GM19452 (cell line): ENCODE results near the gene C4A.
"Not testable (repeated sequence)": the region's sequence is repeated elsewhere in the genome, so short reads cannot be mapped to it uniquely, and the experiment has no call there.

Source experiments
- ATAC-seq: cut with Tn5 transposase; IDR thresholded peaks from one replicate; pipeline ENCODE4 v1.9.1; 2021; ENCODE audit not compliant: unreplicated experiment

Gene C4A

GRCh38 chr6:31958741-31959739 lies 22.8 kb upstream of the C4A start, which contains the start of the genes NELFE and SKIC2:
NELFE (minus strand) TSS chr6:31958971; CDS start chr6:31958446, 525 bp downstream.
SKIC2 (plus strand) TSS chr6:31959175; CDS start chr6:31959193, 18 bp downstream.
- peak; percentile 99 for ATAC-seq

GRCh38 chr6:31961616-31962015 lies 20.2 kb upstream of the C4A start:
- ATAC-seq = no peak

DNA sequence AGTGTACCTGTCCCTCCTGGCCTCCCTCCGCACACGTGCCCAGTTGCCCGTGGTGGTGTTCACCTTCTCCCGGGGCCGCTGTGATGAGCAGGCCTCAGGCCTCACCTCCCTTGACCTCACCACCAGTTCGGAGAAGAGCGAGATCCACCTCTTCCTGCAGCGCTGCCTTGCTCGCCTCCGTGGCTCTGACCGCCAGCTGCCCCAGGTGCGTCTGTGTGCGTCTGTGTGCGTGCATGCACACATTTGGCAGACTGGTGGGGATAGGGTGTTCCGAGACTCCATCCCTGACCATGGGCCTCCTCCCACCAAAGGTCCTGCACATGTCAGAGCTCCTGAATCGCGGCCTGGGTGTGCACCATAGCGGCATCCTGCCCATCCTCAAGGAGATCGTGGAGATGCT lies 17.9 kb upstream of the C4A start:
- ATAC-seq = no peak

DNA sequence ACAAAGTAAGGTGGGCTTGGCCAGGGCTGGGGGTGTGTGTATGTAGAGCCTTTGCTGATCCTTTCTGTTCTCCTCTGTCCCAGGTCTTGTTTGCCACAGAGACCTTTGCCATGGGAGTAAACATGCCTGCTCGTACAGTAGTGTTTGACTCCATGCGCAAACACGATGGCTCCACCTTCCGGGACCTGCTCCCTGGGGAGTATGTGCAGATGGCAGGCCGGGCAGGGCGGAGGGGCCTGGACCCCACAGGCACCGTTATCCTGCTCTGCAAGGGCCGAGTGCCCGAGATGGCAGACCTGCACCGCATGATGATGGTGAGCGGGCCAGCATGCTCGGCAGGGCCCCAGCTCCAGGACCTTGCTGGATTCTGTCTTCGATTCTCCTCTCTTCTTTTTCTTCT lies 16.2 kb upstream of the C4A start:
- ATAC-seq = no peak

GRCh38 chr6:31966506-31966905 lies 15.4 kb upstream of the C4A start:
- ATAC-seq = no peak

GRCh38 chr6:31966997-31967925 lies 14.6 kb upstream of the C4A start:
- ATAC-seq = no peak

DNA sequence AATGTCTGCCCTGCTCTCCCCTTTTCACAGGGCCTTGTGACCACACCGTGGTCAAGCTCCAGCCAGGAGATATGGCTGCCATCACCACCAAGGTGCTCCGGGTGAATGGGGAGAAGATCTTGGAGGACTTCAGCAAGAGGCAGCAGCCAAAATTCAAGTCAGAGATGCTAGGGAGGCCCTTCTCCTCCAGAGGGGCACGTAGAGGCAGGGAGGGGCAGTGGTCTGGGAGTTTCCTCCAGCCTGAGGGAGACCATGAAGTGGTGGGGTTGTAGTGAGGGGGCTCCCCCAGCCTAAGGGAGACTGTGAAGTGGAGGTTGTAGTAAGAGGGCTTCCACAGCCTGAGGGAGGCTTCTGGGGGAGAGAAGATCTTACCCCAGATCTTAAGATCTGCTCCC lies 13.9 kb upstream of the C4A start:
- ATAC-seq = no peak

DNA sequence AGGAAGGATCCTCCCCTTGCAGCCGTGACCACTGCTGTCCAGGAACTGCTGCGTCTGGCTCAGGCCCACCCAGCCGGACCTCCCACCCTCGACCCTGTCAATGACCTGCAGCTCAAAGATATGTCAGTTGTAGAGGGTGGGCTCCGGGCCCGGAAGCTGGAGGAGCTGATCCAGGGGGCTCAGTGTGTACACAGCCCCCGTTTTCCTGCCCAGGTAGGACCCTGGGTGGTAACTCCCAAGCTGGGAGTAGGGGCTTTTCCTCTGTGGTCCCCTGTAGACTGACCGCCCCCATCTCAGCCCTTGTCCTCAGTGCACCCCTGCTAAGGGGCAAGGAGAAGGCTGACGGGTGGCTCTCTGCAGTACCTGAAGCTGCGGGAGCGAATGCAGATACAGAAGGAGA lies 13.5 kb upstream of the C4A start:
- ATAC-seq = no peak

DNA sequence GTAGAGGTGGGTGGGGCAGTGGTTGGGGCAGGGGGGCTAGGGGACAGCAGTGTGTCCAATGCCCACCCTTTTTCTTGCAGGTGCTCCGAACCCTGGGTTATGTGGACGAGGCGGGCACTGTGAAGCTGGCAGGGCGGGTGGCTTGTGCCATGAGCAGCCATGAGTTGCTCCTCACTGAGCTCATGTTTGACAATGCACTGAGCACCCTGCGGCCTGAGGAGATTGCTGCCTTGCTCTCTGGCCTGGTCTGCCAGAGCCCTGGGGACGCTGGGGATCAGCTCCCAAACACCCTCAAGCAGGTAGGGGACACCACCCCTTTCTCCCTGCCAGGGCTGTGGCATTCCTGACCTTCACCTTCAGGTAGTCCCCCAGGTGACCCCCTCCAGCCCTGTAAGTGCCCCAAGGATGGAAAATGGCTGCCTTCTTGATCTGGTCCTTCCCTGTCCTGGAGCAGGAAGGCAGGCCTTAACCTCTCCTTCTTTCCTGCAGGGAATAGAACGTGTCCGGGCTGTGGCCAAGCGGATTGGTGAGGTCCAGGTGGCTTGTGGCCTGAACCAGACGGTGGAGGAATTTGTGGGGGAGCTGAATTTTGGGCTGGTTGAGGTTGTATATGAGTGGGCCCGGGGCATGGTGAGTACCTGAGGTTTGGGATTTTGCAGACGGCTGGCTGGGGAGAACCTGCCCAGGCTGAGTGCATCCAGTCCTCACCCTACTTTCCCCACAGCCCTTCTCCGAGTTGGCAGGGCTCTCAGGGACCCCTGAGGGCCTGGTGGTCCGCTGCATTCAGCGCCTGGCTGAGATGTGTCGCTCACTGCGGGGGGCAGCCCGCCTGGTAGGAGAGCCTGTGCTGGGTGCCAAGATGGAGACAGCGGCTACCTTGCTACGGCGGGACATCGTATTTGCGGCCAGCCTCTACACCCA lies 12.8 kb upstream of the C4A start:
- ATAC-seq = no peak

- no peak for ATAC-seq
Observed at GRCh38 chr6:31969712-31970603, 11.9 kb upstream of the C4A start.

DNA sequence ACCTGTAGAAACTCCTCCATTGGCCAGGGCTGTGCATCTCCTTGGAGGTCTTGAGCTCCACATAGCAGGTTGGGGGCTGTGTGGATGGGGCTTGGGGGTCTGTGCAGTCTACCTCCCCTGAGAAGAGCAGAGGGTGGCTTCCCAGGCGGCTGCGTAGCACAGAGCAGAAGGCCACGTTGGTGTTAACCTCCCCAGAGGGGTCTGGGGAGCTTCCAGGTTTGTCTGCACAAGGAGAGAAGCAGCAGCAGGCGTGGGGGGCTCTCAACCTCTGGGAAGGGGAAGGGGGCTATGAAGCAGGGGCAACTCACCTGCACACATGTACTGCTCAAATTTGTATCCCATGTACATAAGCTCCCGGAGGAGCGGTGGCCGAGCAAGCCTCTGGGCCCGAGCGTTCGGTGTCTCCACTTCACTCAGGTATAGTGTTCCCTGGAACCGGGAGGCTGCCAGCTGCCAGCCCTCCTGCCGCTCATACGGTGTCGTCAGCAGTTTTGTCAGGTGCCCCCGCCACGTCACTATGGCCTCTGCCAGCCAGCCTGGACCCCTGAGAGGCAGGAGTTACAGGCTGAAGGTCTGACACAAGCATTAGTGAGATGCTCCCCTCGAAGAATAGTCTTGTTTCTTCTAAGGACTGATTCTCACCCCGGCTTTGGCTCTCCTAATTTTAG lies 11.1 kb upstream of the C4A start:
- ATAC-seq = no peak

DNA sequence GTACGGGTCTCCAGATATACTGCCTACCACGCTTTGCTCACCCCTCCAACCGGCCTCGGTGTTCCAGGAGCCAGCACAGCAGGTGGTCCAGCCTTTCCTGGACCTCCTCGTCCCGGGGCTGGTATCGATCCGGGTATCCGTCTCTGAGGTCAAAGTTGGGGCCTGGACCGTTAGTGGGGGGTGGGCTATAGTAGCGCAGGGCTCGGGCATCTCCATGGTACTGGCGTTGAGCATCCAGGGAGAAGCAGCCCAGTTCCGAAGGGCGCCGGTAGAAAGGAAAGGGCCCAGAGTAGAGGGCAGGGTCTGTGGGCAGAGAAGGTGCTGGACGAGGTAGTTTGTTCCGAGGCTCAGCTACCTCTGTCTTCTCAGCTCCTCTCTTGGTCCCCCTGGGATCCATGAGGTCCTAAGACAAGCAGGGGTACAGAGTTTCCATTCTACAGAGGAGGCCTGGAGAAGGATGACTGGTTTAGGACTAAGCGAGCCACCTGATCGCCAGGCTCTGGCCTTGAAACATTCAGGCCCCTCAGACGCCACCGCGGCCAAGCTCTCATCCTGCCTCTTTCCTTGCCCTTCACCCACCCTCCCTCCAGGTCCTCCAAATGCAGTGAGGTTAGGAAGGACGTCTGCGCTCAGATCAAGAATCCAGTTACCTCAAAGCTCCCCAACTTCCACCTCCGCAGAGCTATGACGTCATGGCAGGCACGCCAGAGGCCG lies 10.4 kb upstream of the C4A start:
- no peak for ATAC-seq

DNA sequence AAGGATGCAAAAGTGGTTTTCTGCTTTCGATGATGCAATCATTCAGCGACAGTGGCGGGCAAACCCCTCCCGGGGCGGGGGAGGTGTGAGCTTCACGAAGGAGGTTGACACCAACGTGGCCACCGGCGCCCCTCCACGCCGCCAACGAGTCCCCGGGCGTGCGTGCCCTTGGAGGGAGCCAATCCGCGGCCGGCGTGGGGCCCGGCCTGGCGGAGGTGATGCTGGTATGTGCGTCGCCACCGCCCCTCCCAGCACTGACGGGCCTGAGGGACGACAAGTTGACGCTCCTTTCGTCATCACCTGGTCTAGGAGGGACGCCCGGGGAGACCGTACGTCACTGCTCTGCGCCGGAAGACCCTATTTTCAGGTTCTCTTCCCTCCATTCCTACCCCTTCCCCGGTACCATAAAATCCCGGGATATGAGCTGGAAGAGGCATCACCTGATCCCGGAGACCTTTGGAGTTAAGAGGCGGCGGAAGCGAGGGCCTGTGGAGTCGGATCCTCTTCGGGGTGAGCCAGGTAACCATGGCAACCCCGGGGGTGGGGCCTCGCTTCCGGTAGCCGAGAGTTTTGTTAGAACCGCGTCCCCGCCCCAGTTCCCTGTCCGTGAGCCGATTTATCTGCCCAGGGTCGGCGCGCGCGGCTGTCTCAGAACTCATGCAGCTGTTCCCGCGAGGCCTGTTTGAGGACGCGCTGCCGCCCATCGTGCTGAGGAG lies 9.7 kb upstream of the C4A start, which contains the start of gene DXO:
DXO (minus strand) TSS at position 146 of the 716 bp plus-strand sequence. CDS start 463 bp downstream, outside the sequence.
- peak; percentile 91 for ATAC-seq

DNA sequence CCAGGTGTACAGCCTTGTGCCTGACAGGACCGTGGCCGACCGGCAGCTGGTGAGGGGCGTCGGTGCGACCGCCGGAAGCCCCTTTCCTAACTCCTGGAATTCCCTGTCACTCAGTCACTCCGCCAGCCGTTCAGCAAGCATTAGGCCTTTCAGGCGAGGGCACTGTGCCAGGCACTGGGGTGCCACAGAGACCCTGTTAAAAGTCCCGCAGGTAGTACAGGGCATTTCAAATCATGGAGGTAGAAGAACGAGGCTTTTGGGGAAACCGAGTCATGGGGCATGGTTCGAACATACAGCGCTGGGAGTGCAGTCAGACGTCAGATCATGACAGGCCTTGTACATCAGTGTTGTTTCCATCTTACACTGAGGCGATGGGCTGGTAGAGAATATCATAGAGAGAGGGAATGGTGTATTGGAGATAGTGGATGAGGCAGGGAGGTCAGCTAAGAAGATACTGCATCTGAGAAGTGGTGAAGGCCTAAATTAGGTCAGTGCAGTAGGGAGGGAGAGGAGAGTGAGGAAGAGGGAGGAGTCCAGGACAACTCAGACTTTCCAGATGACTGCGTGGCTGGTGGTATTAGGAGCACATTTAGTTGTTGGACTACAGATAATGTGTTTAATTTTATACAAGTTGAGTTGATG lies 9.0 kb upstream of the C4A start:
- ATAC-seq = no peak

DNA sequence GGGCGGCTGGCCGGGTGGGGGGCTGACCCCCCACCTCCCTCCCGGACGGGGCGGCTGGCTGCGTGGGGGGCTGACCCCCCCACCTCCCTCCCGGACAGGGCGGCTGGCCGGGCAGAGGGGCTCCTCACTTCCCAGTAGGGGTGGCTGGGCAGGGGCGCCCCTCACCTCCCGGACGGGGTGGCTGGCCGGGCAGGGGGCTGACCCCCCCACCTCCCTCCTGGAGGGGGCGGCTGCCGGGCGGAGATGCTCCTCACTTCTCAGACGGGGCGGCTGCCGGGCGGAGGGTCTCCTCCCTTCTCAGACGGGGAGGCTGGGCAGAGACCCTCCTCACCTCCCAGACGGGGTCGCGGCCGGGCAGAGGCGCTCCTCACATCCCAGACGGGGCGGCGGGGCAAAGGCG lies 5.8 kb upstream of the C4A start:
- ATAC-seq = not testable (repeated sequence)

DNA sequence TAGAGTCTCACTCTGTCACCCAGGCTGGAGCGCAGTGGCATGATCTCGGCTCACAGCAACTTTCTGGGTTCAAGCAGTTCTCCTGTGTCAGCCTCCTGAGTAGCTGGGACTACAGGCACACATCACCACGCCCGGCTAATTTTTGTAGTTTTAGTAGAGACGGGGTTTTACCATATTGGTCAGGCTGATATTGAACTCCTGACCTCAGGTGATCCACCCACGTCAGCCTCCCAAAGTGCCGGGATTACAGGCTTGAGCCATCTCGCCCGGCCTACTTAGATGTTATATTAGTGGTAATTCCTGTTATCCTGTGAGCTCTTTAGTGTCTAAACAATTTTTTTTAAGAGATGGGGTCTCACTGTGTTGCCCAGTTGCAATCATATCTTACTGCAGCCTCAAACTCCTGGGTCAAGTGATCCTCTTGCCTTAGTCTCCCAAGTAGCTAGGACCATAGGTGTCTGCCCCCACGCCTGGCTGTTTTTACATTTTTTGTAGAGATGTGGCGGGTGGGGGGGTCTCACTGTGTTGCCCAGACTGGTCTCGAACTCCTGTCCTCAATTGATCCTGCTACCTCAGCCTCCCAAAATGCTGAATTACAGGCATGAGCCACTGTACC lies 3.9 kb upstream of the C4A start:
- no peak for ATAC-seq

DNA sequence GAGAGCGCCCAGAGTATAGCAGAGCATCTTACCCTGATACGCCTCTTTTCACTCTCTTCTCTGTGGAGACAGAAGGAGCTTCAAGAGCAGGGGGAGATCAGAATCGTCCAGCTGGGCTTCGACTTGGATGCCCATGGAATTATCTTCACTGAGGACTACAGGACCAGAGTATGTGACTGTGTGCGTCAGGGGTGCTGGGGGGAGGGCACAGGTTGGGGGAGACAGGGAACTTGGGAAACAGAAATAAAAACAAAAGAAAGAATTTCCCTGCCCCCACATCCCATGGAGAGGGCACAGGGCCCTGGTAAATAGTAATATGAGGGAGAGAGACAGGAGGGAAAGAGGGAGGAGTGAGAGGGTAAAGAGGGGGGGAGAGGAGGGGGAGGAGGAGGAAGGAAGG lies 3.0 kb upstream of the C4A start:
- ATAC-seq = no peak
